Psoas muscle (tissue), 8 donors: ENCODE data around the gene EXTL1. TPM values are rescaled to one million over a fixed set of nuclear protein-coding genes. Genes with fewer than 3 reads are reported as not detected.

Experiments used
- ATAC-seq, 4 donors: fragments of 200-7000 bp; cut with Tn5 transposase; one replicate each; pipeline ENCODE4 v1.9.1; 2020; ENCODE audit warnings: moderate library complexity in 3 of 4, mild to moderate bottlenecking in 2 of 4
- DNase-seq, 2 donors: peaks; one replicate each; pipeline ENCODE4 v3.0.0-alpha.2; 2020
- H3K27ac ChIP-seq: fragments of 200-600 bp; one replicate; pipeline ENCODE4 v1.8.0; 2022
- H3K27me3 ChIP-seq, 3 donors: fragments of 200-600 bp in 1 of 3; one replicate each; pipeline versions ENCODE4 v1.6.1 to v1.8.0; 2013 to 2022; ENCODE audit warnings: low read length in 2 of 3, mild to moderate bottlenecking in 2 of 3, moderate library complexity in 1 of 3; ENCODE audit not compliant: insufficient read depth in 3 of 3
- H3K36me3 ChIP-seq, 2 donors: fragments of 200-600 bp in 1 of 2; one replicate each; pipeline versions ENCODE4 v1.6.1 to v1.8.0; 2013 to 2022; ENCODE audit warnings: low read depth in 1 of 2, mild to moderate bottlenecking in 1 of 2, moderate library complexity in 1 of 2; ENCODE audit not compliant: insufficient read depth in 1 of 2
- H3K4me1 ChIP-seq: fragments of 200-600 bp; one replicate; pipeline ENCODE4 v1.8.0; 2022
- H3K4me3 ChIP-seq: fragments of 200-600 bp; one replicate; pipeline ENCODE4 v1.8.0; 2022; ENCODE audit warnings: mild to moderate bottlenecking
- H3K9me3 ChIP-seq: fragments of 200-600 bp; one replicate; pipeline ENCODE4 v1.8.0; 2022
- CTCF ChIP-seq: fragments of 200-600 bp; IDR thresholded peaks from one replicate; pipeline ENCODE4 v1.8.0; 2022; ENCODE audit warnings: antibody characterized with exemption
- WGBS, 3 donors: extraction: QIAGEN DNeasy Blood & Tissue Kit; methylation state at CpG; one replicate each; pipeline versions ENCODE4 v1.1.6 to v1.1.7; 2013; 5-methylcytosine and 5-hydroxymethylcytosine counted together
- intact Hi-C, 2 donors: fragments of 100-400 bp; cut with DNase I; formaldehyde crosslinking; loops; one replicate each; pipeline versions ENCODE4 v1.11.0 to v1.14.2; 2022
- polyA plus RNA-seq, 3 donors: library from polyadenylated mRNA; stranded (reverse); fragments of 200-250 nt; gene quantifications; one replicate each; pipeline ENCODE4 v1.2.3, GENCODE V29; 2013
- total RNA-seq, 4 donors: library from RNA; stranded (reverse); fragmentation: NEBNext Ultra II Directional in 2 of 4; extraction: Animal tissue kit (Norgen Biotek cat#: 25700) in 2 of 4; gene quantifications; one replicate each; pipeline versions ENCODE4 v1.2.1 to v1.2.4, GENCODE V29; 2021 to 2023
- donor health status: healthy with polysubstance abuse.
- donor health status: DM: no; HTN: no; CAD: no; lungs with moderate emphysema.
- donor health status: Bipolar disorder and iron deficiency.
- donor health status: healthy.
- donor health status: DM: yes; HTN: yes; CAD: no.
- donor health status: DM: no; HTN: no; CAD: no.
- donor health status: DM: no; HTN: no; CAD: no.
- donor health status: DM: yes; HTN: yes; CAD: no.

EXTL1 gene
- total and polyA plus RNA-seq, 7 donors, result 0.39 to 4.6 (median 1.1) TPM

DNA sequence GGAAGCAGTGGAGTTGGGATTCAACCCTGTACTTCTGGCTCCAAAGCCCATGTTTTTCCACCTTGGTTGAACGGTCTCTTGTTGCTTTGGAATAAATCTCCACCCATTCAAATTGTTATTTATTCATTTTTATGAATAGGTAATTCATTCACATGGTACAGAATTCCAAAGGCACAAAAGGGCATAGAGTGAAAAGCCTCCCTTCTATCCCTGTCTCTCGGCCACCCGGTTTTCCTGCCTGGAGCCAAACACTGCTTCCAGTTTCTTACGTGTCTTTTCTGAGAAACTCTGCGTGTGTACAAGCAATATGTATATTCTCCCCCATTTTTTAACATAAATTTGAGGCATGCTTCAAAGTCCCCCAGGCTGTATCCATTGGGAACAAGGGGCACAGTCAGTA, 3.9 kb downstream of the EXTL1 start:
- no peaks in the 10 kb centered on the region for H3K9me3 ChIP-seq
- DNase-seq, result no peak
- peak overlapping the region; percentile 36 for H3K27ac ChIP-seq
- peaks cover 26% of the 10 kb centered on the region for H3K4me1 ChIP-seq
- H3K4me3 ChIP-seq, result no peak overlapping the region
- intact Hi-C loops, result no loop called here
- no peak for TF ChIP-seq CTCF
- no peaks in the 10 kb centered on the region for H3K27me3 ChIP-seq
- ATAC-seq, result no peak
- whole genome bisulfite sequencing, 3 donors, result 52 to 60% (median 52%) methylated on average over 5 of the region's 5 CpGs
- no peaks in the 10 kb centered on the region for H3K36me3 ChIP-seq

DNA sequence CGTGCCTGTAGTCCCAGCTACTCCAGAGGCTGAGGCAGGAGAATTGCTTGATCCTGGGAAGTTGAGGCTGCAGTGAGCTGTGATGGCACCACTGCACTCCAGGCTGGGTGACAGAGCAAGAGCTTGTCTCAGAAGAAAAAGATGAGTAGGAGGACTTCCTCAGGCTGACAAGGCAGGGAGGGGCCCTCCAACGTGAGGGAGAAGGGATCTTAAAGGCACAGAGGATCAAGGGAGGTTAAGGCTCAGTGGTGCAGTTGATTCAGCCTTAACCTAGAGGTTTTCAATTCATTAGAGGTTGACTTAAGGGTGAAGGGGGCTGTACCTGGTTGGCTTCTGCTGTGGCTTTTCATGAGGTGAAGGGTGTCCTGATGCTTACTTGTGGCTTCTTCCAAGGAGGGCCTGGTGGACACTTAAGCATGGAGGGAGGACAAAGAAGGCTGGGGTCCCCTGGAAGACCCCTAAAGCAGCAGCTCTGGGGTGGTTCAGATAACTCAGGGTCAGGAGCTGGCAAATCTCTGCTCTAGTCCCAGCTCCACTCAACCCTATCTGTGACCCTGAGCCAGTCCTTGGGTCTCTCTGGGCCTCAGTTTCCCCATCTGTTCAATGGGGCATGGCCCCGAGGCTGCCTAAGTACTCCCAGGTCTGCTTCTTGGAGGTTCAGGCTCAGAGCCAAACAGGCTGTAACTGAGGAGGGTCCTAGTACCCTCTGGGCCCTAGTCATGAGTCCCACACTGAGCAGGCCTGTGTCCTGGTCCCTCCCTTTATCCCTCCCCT, 6.3 kb downstream of the EXTL1 start:
- TF ChIP-seq CTCF, result no peak
- Histone ChIP-seq H3K36me3 (no peaks in the 10 kb centered on the region), H3K27me3 (no peaks in the 10 kb centered on the region), H3K4me1 (peaks cover 11% of the 10 kb centered on the region), H3K4me3 (no peak overlapping the region), H3K27ac (no peak overlapping the region), H3K9me3 (no peaks in the 10 kb centered on the region)
- WGBS, 3 donors, result 28 to 42% (median 38%) methylated on average over 3 of the region's 3 CpGs
- ATAC-seq (no peak), DNase-seq (no peak)
- intact Hi-C loops, result no loop called here

- no peak for TF ChIP-seq CTCF
Measured at GRCh38 chr1:26028490-26028980, 7.0 kb downstream of the EXTL1 start.

GRCh38 chr1:26029054-26029863, 7.7 kb downstream of the EXTL1 start:
- TF ChIP-seq CTCF, result no peak
- WGBS, 3 donors, result 79 to 81% (median 81%) methylated on average over 15 of the region's 15 CpGs
- ATAC-seq, result no peak
- intact Hi-C loops, result no loop called here
- H3K4me1 ChIP-seq, result peaks cover 8% of the 10 kb centered on the region
- H3K27ac ChIP-seq, result no peak overlapping the region
- H3K27me3 ChIP-seq, result no peaks in the 10 kb centered on the region
- H3K9me3 ChIP-seq, result no peaks in the 10 kb centered on the region
- no peaks in the 10 kb centered on the region for H3K36me3 ChIP-seq
- DNase-seq, result no peak
- H3K4me3 ChIP-seq, result no peak overlapping the region

More at GRCh38 chr1:26028490-26028980, 7.0 kb downstream of the EXTL1 start:
- DNase-seq (no peak), ATAC-seq (peak in 1 of 4 donors; percentile 5)
- H3K36me3 ChIP-seq, result no peaks in the 10 kb centered on the region
- intact Hi-C loops, result no loop called here
- H3K4me1 ChIP-seq, result peaks cover 11% of the 10 kb centered on the region
- H3K4me3 ChIP-seq, result no peak overlapping the region
- WGBS, 3 donors, result 73 to 79% (median 75%) methylated on average over 8 of the region's 8 CpGs
- no peaks in the 10 kb centered on the region for H3K27me3 ChIP-seq
- no peak overlapping the region for H3K27ac ChIP-seq
- no peaks in the 10 kb centered on the region for H3K9me3 ChIP-seq
